H1 (cell line): ENCODE measurements around the gene ZNF516. TPM values are rescaled to one million over a fixed set of nuclear protein-coding genes. Genes with fewer than 3 reads are reported as not detected.

Experiments used
- CTCF ChIA-PET: fragments of 300-600 bp; sonication (Branson Sonifier 250); formaldehyde crosslinking; loops from one replicate; lab custom pipeline; 2021; ENCODE audit not compliant: partially characterized antibody; lab: Charles Lee
- POLR2A ChIA-PET: fragments of 300-600 bp; sonication (Branson Sonifier 250); formaldehyde crosslinking; loops from one replicate; lab custom pipeline; 2021; ENCODE audit warnings: inconsistent platforms; ENCODE audit not compliant: partially characterized antibody; lab: Charles Lee
- DNase-seq, 2 experiments: peaks; one replicate each; pipeline versions ENCODE4 v3.0.0 to v3.0.0-alpha.2; 2010 to 2022; ENCODE audit warnings: low spot score in 2 of 2, low read depth in 1 of 2, mixed read lengths in 1 of 2
- FAIRE-seq: peaks from 2 replicates; lab custom pipeline; 2011; peaks lifted over from hg19 to GRCh38; lab: Jason Lieb, UNC
- H2AFZ ChIP-seq: 2 replicates; pipeline ENCODE4 v1.8.1; 2012; ENCODE audit warnings: low read length, inconsistent platforms
- H2AK5ac ChIP-seq: 2 replicates; pipeline ENCODE4 v1.6.1; 2013; ENCODE audit warnings: low read depth, low read length
- H2BK120ac ChIP-seq: replicated peaks from 2 replicates; pipeline ENCODE3; 2013; ENCODE audit warnings: low read depth, low read length, inconsistent platforms
- H2BK12ac ChIP-seq: 2 replicates; pipeline ENCODE4 v1.6.1; 2013; ENCODE audit warnings: low read depth, low read length
- H2BK15ac ChIP-seq: 2 replicates; pipeline ENCODE4 v1.6.1; 2013; ENCODE audit warnings: low read length
- H2BK20ac ChIP-seq: 2 replicates; pipeline ENCODE4 v1.6.1; 2013; ENCODE audit warnings: low read length
- H2BK5ac ChIP-seq: 2 replicates; pipeline ENCODE4 v1.6.1; 2013; ENCODE audit warnings: low read depth, low read length
- H3K14ac ChIP-seq: 2 replicates; pipeline ENCODE4 v1.6.1; 2013; ENCODE audit warnings: inconsistent platforms; ENCODE audit not compliant: insufficient read length
- H3K18ac ChIP-seq: 2 replicates; pipeline ENCODE4 v1.6.1; 2013; ENCODE audit warnings: low read length; ENCODE audit errors: extremely low read depth
- H3K23ac ChIP-seq: 2 replicates; pipeline ENCODE4 v1.6.1; 2013; ENCODE audit warnings: inconsistent platforms; ENCODE audit not compliant: insufficient read length
- H3K23me2 ChIP-seq: 2 replicates; pipeline ENCODE4 v1.6.1; 2013; ENCODE audit warnings: low read depth, low read length
- H3K27ac ChIP-seq: 2 replicates; pipeline ENCODE4 v1.6.1; 2011; ENCODE audit warnings: low read depth, low read length, inconsistent platforms
- H3K27me3 ChIP-seq, 4 experiments: replicated peaks in 1 of 4; 1 replicate in 1 of 4; 2 replicates in 3 of 4; pipeline versions ENCODE4 v1.6.1 to v1.8.1; 2011 to 2013; ENCODE audit warnings: low read length in 3 of 4, mild to moderate bottlenecking in 3 of 4, inconsistent platforms in 2 of 4, mixed read lengths in 2 of 4, moderate library complexity in 1 of 4; ENCODE audit not compliant: control insufficient read depth in 3 of 4, insufficient read depth in 3 of 4; ENCODE audit errors: extremely low read depth in 1 of 4
- H3K36me3 ChIP-seq, 4 experiments: 2 replicates each; pipeline versions ENCODE4 v1.6.1 to v1.8.1; 2011 to 2013; ENCODE audit warnings: mild to moderate bottlenecking in 4 of 4, low read length in 3 of 4, moderate library complexity in 2 of 4, control low read depth in 1 of 4, inconsistent platforms in 1 of 4; ENCODE audit not compliant: insufficient read depth in 4 of 4, control insufficient read depth in 2 of 4
- H3K4ac ChIP-seq: replicated peaks from 2 replicates; pipeline ENCODE3; 2013; ENCODE audit warnings: low read length, low read depth, mixed read lengths, inconsistent platforms; ENCODE audit not compliant: insufficient read length
- H3K4me1 ChIP-seq, 4 experiments: replicated peaks in 1 of 4; 1 replicate in 1 of 4; 2 replicates in 3 of 4; pipeline versions ENCODE4 v1.6.1 to v1.8.1; 2011 to 2013; ENCODE audit warnings: low read length in 3 of 4, inconsistent platforms in 2 of 4, mixed read lengths in 1 of 4; ENCODE audit not compliant: insufficient read depth in 4 of 4, control insufficient read depth in 3 of 4
- H3K4me2 ChIP-seq, 2 experiments: 2 replicates each; pipeline versions ENCODE4 v1.6.1 to v1.8.1; 2011 to 2013; ENCODE audit warnings: low read depth in 2 of 2, low read length in 2 of 2, control low read depth in 1 of 2, inconsistent platforms in 1 of 2, mild to moderate bottlenecking in 1 of 2; ENCODE audit not compliant: insufficient read depth in 1 of 2
- H3K4me3 ChIP-seq, 4 experiments: fragments of 200-600, 300-600 bp in 1 of 4; sonication (generic), shearing (Covaris generic), sonication (Bioruptor Twin) in 1 of 4; 2 replicates each; pipeline versions ENCODE4 v1.5.1 to v1.8.1; 2011 to 2016; ENCODE audit warnings: low read length in 4 of 4, low read depth in 3 of 4, control low read depth in 2 of 4, inconsistent platforms in 2 of 4, mild to moderate bottlenecking in 2 of 4, mixed read lengths in 1 of 4, moderate library complexity in 1 of 4; ENCODE audit not compliant: insufficient read depth in 2 of 4; ENCODE audit errors: extremely low read depth in 1 of 4
- H3K56ac ChIP-seq: replicated peaks from 2 replicates; pipeline ENCODE3; 2013; ENCODE audit warnings: low read depth, mild to moderate bottlenecking, mixed read lengths, low read length, inconsistent platforms; ENCODE audit not compliant: insufficient read length
- H3K79me1 ChIP-seq: 2 replicates; pipeline ENCODE4 v1.6.1; 2013; ENCODE audit warnings: low read depth, low read length, control low read depth
- H3K79me2 ChIP-seq, 2 experiments: 2 replicates each; pipeline versions ENCODE4 v1.6.1 to v1.8.1; 2012 to 2013; ENCODE audit warnings: low read length in 2 of 2, mild to moderate bottlenecking in 2 of 2, inconsistent platforms in 1 of 2; ENCODE audit not compliant: insufficient read depth in 2 of 2, control insufficient read depth in 1 of 2
- H3K9ac ChIP-seq, 4 experiments: replicated peaks in 1 of 4; 1 replicate in 1 of 4; 2 replicates in 3 of 4; pipeline versions ENCODE4 v1.6.1 to v1.8.1; 2011 to 2013; ENCODE audit warnings: low read depth in 3 of 4, low read length in 3 of 4, control low read depth in 2 of 4, mild to moderate bottlenecking in 2 of 4, moderate library complexity in 2 of 4, inconsistent platforms in 1 of 4; ENCODE audit errors: extremely low read depth in 1 of 4
- H3K9me3 ChIP-seq, 2 experiments: 2 replicates each; pipeline versions ENCODE4 v1.6.1 to v1.8.1; 2012 to 2013; ENCODE audit warnings: mild to moderate bottlenecking in 2 of 2, moderate library complexity in 2 of 2, control low read depth in 1 of 2, inconsistent platforms in 1 of 2, low read depth in 1 of 2, low read length in 1 of 2, mixed read lengths in 1 of 2; ENCODE audit not compliant: insufficient read depth in 2 of 2
- H4K20me1 ChIP-seq, 2 experiments: replicated peaks in 1 of 2; 2 replicates each; pipeline versions ENCODE3 to v1.8.1; 2011 to 2013; ENCODE audit warnings: inconsistent platforms in 2 of 2, low read length in 2 of 2, mild to moderate bottlenecking in 1 of 2; ENCODE audit not compliant: insufficient read depth in 2 of 2, control insufficient read depth in 1 of 2
- H4K5ac ChIP-seq: 2 replicates; pipeline ENCODE4 v1.6.1; 2013; ENCODE audit warnings: low read length, low read depth, mixed read lengths, inconsistent platforms; ENCODE audit not compliant: insufficient read length
- H4K8ac ChIP-seq: 2 replicates; pipeline ENCODE4 v1.8.0; 2013; ENCODE audit warnings: mild to moderate bottlenecking, moderate library complexity, low read length, inconsistent platforms; ENCODE audit not compliant: insufficient read depth; ENCODE audit errors: extremely low read depth
- H4K91ac ChIP-seq: replicated peaks from 2 replicates; pipeline ENCODE3; 2013; ENCODE audit warnings: low read length, mixed read lengths, inconsistent platforms; ENCODE audit not compliant: insufficient read length
- ASH2L ChIP-seq: fragments of 200-600, 300-600 bp; sonication (generic); IDR thresholded peaks from one replicate; pipeline ENCODE4 v1.7.1; 2017; ENCODE audit warnings: low read length
- ATF3 ChIP-seq: IDR thresholded peaks from 2 replicates; pipeline ENCODE4 v1.6.1; 2011; ENCODE audit warnings: low read depth, mild to moderate bottlenecking, low read length; ENCODE audit not compliant: insufficient read depth
- BRCA1 ChIP-seq: IDR thresholded peaks from 2 replicates; pipeline ENCODE4 v1.6.1; 2012; ENCODE audit warnings: low read depth, low read length, improper control_type of control experiment
- CBX5 ChIP-seq: fragments of 300-800, 300-1000 bp; sonication (generic); IDR thresholded peaks from 2 replicates; pipeline ENCODE4 v1.7.1; 2016; ENCODE audit warnings: antibody characterized with exemption, low read length, low read depth
- CTCF ChIP-seq, 3 experiments: IDR thresholded peaks; 1 replicate in 2 of 3; 2 replicates in 1 of 3; pipeline versions ENCODE4 v1.5.1 to v1.6.1; 2011; ENCODE audit warnings: low read length in 3 of 3, mild to moderate bottlenecking in 3 of 3, inconsistent platforms in 2 of 3, low read depth in 1 of 3, moderate library complexity in 1 of 3; ENCODE audit not compliant: insufficient read depth in 1 of 3; ENCODE audit errors: control extremely low read depth in 1 of 3
- FOSL1 ChIP-seq: IDR thresholded peaks from 2 replicates; pipeline ENCODE4 v1.6.1; 2011; ENCODE audit warnings: mild to moderate bottlenecking, low read depth, low read length, moderate library complexity; ENCODE audit not compliant: insufficient read depth
- KDM5A ChIP-seq: fragments of 200-600 bp; IDR thresholded peaks from 2 replicates; pipeline ENCODE4 v1.7.1; 2012; ENCODE audit warnings: mild to moderate bottlenecking, low read length, inconsistent platforms, mixed read lengths
- NANOG ChIP-seq: IDR thresholded peaks from 2 replicates; pipeline ENCODE4 v1.6.1; 2011; ENCODE audit warnings: low read length, low read depth, mild to moderate bottlenecking, inconsistent platforms; ENCODE audit not compliant: insufficient read depth, poor library complexity, severe bottlenecking
- RXRA ChIP-seq: IDR thresholded peaks from 2 replicates; pipeline ENCODE4 v1.6.1; 2011; ENCODE audit warnings: low read depth, mild to moderate bottlenecking, low read length, moderate library complexity; ENCODE audit not compliant: insufficient read depth
- YY1 ChIP-seq: IDR thresholded peaks from 2 replicates; pipeline ENCODE4 v1.6.1; 2011; ENCODE audit warnings: low read depth, mild to moderate bottlenecking, low read length
- WGBS, 2 experiments: shearing (Covaris generic) in 1 of 2; methylation state at CpG; one replicate each; pipeline versions ENCODE4 v1.1.6 to v1.1.7; 2013 to 2015; ENCODE audit warnings: low lambda C conversion rate in 2 of 2, mixed read lengths in 2 of 2, inconsistent platforms in 1 of 2, low coverage in 1 of 2, missing lambda C conversion rate in 1 of 2; ENCODE audit not compliant: insufficient replicate concordance in 2 of 2, insufficient coverage in 1 of 2, insufficient read length in 1 of 2; ENCODE audit errors: extremely low coverage in 1 of 2, missing lambda C conversion rate in 1 of 2; 5-methylcytosine and 5-hydroxymethylcytosine counted together
- polyA plus RNA-seq, 7 experiments: library from polyadenylated mRNA; depleted of rRNA in 3 of 7; stranded (reverse) in 5 of 7; unstranded in 2 of 7; fragments of >200 nt in 5 of 7; fragments of 200-250 nt in 2 of 7; gene quantifications; 1 replicate in 5 of 7; 2 replicates in 1 of 7; 4 replicates in 1 of 7; pipeline versions ENCODE4 v1.2.1 to v1.2.3, GENCODE V29; 2011 to 2013; ENCODE audit warnings: missing spikeins in 2 of 7, mixed read lengths in 2 of 7
- total RNA-seq: library from RNA; stranded (reverse); fragmentation: NEBNext Ultra II Directional; extraction: Animal tissue kit (Norgen Biotek cat#: 25700); gene quantifications from 2 replicates; pipeline ENCODE4 v1.2.1, GENCODE V29; 2021

ZNF516 gene
- total and polyA plus RNA-seq, 2 of the 8 experiments (the other 6 are each of a cell fraction or from before 2014, with no cell fraction given): 7.3 to 17.0 TPM

GRCh38 chr18:76388891-76389423 lies 106.1 kb downstream of the ZNF516 start:
- Histone ChIP-seq H2BK12ac (no peak overlapping the region), H3K9ac (no peak overlapping the region), H3K23me2 (peaks cover 5% of the 10 kb centered on the region; the same call in 1 of the 2 replicates), H4K20me1 (peaks cover 0 to 3% of the 10 kb centered on the region in 2 experiments), H3K18ac (no peak overlapping the region), H3K14ac (no peak overlapping the region), H3K79me1 (peaks cover 5% of the 10 kb centered on the region), H4K91ac (no peak overlapping the region), H3K56ac (no peak overlapping the region), H2BK15ac (no peak overlapping the region), H4K8ac (no peak overlapping the region), H2BK120ac (no peak overlapping the region), H3K4me3 (no peak overlapping the region), H3K36me3 (no peaks in the 10 kb centered on the region), H3K79me2 (peaks cover 0 to 18% of the 10 kb centered on the region in 2 experiments; a peak in 2 of 4 replicates), H2AFZ (no peak overlapping the region), H4K5ac (no peak overlapping the region), H3K27me3 (no peaks in the 10 kb centered on the region), H3K23ac (no peak overlapping the region), H3K9me3 (0 out of 4 replicates have a peak, but pooled peaks cover 0 to 3% of the 10 kb centered on the region in 2 experiments), H3K4me2 (no peak overlapping the region), H2AK5ac (no peak overlapping the region), H2BK20ac (no peak overlapping the region), H3K4ac (no peak overlapping the region), H3K27ac (no peak overlapping the region), H3K4me1 (peaks cover 0 to 6% (median 1%) of the 10 kb centered on the region in 4 experiments; a peak in 3 of 7 replicates), H2BK5ac (no peak overlapping the region)
- ChIA-PET CTCF (interaction anchor here (0.6 to 6.0 kb wide), 5 partner anchors 10 to 413 kb away, joined by 3 to 57 read pairs (median 4); no protein-coding TSS in a partner anchor), POLR2A (no interaction called here)
- 93% methylated on average over 9 of the region's 9 CpGs; no CpG with 5 or more reads in 1 of the 2 experiments for WGBS, 2 experiments
- no peak for FAIRE-seq
- DNase-seq: no peak
- TF ChIP-seq ATF3: no peak
- TF ChIP-seq NANOG: no peak
- TF ChIP-seq KDM5A: no peak
- no peak for TF ChIP-seq ASH2L
- no peak for TF ChIP-seq FOSL1
- TF ChIP-seq YY1: no peak
- TF ChIP-seq RXRA: no peak
- no peak for TF ChIP-seq BRCA1
- no peak for TF ChIP-seq CBX5
- TF ChIP-seq CTCF (IDR thresholded peaks at IDR 0.05; ENCODE audit: control extremely low read depth in 1 of 3, insufficient read depth in 1 of 3, low read depth in 1 of 3, low read length in 3 of 3): no peak
